Epithelial cell of proximal tubule (primary cell): ENCODE data around the gene TMEM123. TPM values are rescaled to one million over a fixed set of nuclear protein-coding genes. Genes with fewer than 3 reads are reported as not detected.

Source experiments
- DNase-seq: peaks from one replicate; pipeline ENCODE4 v3.0.0-alpha.2; 2011; ENCODE audit warnings: low read depth
- H3K4me3 ChIP-seq: 2 replicates; pipeline ENCODE4 v1.5.1; 2011; ENCODE audit warnings: low read depth, mild to moderate bottlenecking, low read length
- CTCF ChIP-seq: conservative IDR thresholded peaks from 2 replicates; pipeline ENCODE4 v1.5.1; 2012; ENCODE audit warnings: low read depth, mild to moderate bottlenecking, low read length
- total RNA-seq: library from RNA; depleted of rRNA; stranded (reverse); fragments of >200 nt; gene quantifications from 2 replicates; pipeline ENCODE4 v1.2.3, GENCODE V29; 2015

The TMEM123 gene
- total RNA-seq, 1 donor from 2014 or later = 137 TPM

GRCh38 chr11:102494216-102494615 is 41.7 kb upstream of the TMEM123 start:
- TF ChIP-seq CTCF = no peak
- no peak overlapping the region for H3K4me3 ChIP-seq
- DNase-seq = peak; percentile 75

- TF ChIP-seq CTCF = no peak
- no peak overlapping the region for H3K4me3 ChIP-seq
- peak; percentile 74 for DNase-seq
Measured at GRCh38 chr11:102493524-102493923, 41.0 kb upstream of the TMEM123 start.

- no peak overlapping the region for H3K4me3 ChIP-seq
- TF ChIP-seq CTCF = no peak
- DNase-seq = no peak
Measured at GRCh38 chr11:102491969-102492368, 39.4 kb upstream of the TMEM123 start.

- TF ChIP-seq CTCF = no peak
- H3K4me3 ChIP-seq = no peak overlapping the region
- DNase-seq = no peak
Measured at GRCh38 chr11:102489186-102490145, 36.9 kb upstream of the TMEM123 start.

- no peak for TF ChIP-seq CTCF
- no peak for DNase-seq
Measured at GRCh38 chr11:102488208-102488607, 35.6 kb upstream of the TMEM123 start.

GRCh38 chr11:102487214-102487613 is 34.6 kb upstream of the TMEM123 start:
- no peak overlapping the region for H3K4me3 ChIP-seq
- no peak for TF ChIP-seq CTCF
- DNase-seq = no peak

More at GRCh38 chr11:102488208-102488607, 35.6 kb upstream of the TMEM123 start:
- no peak overlapping the region for H3K4me3 ChIP-seq
